ENCODE data around the gene LOXL3.

- TF ChIP-seq, protein P1, sequence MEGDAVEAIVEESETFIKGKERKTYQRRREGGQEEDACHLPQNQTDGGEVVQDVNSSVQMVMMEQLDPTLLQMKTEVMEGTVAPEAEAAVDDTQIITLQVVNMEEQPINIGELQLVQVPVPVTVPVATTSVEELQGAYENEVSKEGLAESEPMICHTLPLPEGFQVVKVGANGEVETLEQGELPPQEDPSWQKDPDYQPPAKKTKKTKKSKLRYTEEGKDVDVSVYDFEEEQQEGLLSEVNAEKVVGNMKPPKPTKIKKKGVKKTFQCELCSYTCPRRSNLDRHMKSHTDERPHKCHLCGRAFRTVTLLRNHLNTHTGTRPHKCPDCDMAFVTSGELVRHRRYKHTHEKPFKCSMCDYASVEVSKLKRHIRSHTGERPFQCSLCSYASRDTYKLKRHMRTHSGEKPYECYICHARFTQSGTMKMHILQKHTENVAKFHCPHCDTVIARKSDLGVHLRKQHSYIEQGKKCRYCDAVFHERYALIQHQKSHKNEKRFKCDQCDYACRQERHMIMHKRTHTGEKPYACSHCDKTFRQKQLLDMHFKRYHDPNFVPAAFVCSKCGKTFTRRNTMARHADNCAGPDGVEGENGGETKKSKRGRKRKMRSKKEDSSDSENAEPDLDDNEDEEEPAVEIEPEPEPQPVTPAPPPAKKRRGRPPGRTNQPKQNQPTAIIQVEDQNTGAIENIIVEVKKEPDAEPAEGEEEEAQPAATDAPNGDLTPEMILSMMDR (IDR thresholded peaks at IDR 0.05), result no peak
- no peak for TF ChIP-seq EZH2 (IDR thresholded peaks at IDR 0.05; ENCODE audit: borderline replicate concordance, insufficient read depth, low read depth, low read length, poor library complexity, severe bottlenecking)
Measured at GRCh38 chr2:74525717-74526648, 27.8 kb downstream of the LOXL3 start, which contains the start of gene DQX1.
